ENCODE measurements around the gene FAM237B.

FAM237B gene

DNA sequence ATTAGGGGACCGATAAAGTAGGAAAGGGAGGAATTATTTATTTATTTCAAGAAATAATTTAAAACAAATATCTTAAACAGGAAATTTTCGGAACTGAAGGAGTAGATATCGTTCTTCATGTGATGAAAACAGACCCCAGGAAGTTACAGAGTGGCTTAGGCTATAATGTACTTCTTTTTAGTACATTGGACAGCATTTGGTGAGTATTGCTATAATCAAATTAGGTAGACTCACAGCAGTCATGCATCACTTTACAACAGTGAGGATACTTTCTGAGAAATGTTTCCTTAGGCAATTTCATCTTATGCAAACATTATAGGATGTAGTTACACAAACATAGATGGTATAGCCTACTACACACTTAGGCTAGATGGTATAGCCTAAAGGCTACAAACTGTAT, 33.0 kb downstream of the FAM237B start:
- TF ChIP-seq ZFX (IDR thresholded peaks at IDR 0.05): no peak
- TF ChIP-seq, protein P1, sequence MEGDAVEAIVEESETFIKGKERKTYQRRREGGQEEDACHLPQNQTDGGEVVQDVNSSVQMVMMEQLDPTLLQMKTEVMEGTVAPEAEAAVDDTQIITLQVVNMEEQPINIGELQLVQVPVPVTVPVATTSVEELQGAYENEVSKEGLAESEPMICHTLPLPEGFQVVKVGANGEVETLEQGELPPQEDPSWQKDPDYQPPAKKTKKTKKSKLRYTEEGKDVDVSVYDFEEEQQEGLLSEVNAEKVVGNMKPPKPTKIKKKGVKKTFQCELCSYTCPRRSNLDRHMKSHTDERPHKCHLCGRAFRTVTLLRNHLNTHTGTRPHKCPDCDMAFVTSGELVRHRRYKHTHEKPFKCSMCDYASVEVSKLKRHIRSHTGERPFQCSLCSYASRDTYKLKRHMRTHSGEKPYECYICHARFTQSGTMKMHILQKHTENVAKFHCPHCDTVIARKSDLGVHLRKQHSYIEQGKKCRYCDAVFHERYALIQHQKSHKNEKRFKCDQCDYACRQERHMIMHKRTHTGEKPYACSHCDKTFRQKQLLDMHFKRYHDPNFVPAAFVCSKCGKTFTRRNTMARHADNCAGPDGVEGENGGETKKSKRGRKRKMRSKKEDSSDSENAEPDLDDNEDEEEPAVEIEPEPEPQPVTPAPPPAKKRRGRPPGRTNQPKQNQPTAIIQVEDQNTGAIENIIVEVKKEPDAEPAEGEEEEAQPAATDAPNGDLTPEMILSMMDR (conservative IDR thresholded peaks at IDR 0.05): no peak
- no peak overlapping the region for H3K27ac ChIP-seq

DNA sequence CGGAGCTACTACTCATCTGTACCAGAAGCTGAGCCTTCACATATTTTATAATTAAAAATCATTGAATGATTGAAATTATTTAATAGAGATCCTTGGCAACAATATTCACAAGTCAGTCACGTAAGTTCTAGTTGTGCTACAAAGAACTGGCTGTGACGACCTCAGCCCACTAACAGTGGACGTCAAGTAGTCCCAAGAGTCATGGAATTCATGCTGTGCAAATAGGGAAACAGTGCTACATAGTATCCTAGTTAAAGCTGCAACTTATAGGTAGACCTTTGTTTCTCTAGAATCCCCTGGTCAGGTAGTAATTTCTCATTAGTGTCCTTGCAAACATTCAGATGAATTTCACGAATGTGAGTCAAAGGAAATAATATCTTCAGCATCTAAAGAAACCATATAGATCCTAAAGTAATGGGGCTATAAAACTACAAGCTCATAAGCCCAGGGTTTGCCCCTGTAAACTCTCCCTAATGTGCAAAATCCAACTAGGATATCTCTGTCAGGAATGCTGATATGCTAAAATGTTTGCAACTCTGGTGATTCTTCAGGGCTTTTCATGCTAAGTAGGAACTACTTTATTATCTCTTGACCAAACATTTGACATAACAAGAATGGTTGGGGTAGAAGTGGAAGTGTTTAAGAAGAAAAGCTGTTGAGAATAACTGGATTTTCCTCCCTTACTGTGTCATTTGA, 44.9 kb downstream of the FAM237B start:
- TF ChIP-seq ZFX (IDR thresholded peaks at IDR 0.05): no peak
- TF ChIP-seq, protein P1 (conservative IDR thresholded peaks at IDR 0.05): no peak
- no peak overlapping the region for H3K27ac ChIP-seq

DNA sequence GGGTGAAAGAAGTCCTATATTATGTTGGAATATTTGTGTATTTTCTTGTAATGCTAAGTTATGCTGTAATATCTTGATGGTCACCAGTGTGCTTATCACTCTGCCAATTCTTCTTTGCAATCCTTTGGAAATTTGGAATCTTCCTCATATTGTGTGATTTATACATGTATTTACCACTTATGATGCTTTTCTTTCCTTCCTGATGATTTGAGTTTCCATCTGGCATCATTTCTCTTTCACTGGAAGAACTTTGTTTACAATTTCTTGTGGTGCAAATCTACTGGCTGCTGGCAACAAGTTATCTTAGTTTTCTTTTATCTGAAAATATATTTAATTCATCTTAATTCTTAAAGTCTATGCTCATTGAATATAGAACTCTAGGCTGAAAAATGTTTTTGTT, 46.9 kb downstream of the FAM237B start:
- H3K27ac ChIP-seq: no peak overlapping the region

DNA sequence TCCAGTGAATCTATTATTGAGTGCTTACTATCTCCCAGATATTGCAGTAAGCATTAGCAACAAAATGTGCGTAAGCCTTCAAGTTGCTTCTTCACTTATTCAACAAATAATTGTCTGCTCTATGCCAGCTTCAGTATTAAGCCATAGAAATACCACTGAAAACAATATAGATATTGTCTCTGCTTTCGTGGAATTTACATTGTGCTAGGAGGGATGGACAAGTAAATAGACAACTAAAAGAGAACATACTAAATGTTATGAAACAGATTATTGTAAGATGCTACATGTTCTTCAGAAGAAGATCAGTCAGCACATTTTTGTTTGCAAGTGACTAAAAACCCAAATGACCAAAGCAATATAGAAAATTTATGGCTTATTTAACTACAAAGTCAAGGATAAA, 48.9 kb downstream of the FAM237B start:
- no peak overlapping the region for H3K27ac ChIP-seq
- no peak for TF ChIP-seq ZFX (IDR thresholded peaks at IDR 0.05)
- TF ChIP-seq, protein P1 (conservative IDR thresholded peaks at IDR 0.05): no peak

More for the DNA sequence above, 46.9 kb downstream of the FAM237B start:
- no peak for TF ChIP-seq ZFX (IDR thresholded peaks at IDR 0.05)
- TF ChIP-seq, protein P1 (conservative IDR thresholded peaks at IDR 0.05): no peak

DNA sequence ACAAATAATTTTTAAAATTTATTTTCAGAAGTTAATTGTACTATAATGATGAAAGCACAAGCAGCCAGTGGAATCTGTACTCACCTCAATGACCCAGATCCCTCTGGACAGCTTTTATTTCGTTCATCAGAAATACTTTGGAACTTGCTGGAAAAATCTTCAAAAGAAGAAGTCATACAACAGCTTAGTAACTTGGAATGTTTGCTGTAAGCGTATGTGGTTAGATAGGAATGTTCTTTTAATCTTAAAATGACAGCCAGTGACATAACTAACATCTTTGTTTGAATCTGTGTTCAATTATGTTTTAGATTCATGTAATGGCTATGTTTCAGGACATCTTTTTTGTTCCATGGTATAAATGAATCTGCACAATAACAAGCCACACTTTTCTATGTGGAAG, 49.4 kb downstream of the FAM237B start:
- no peak for TF ChIP-seq ZFX (IDR thresholded peaks at IDR 0.05)
- TF ChIP-seq, protein P1 (conservative IDR thresholded peaks at IDR 0.05): no peak
- no peak overlapping the region for H3K27ac ChIP-seq

DNA sequence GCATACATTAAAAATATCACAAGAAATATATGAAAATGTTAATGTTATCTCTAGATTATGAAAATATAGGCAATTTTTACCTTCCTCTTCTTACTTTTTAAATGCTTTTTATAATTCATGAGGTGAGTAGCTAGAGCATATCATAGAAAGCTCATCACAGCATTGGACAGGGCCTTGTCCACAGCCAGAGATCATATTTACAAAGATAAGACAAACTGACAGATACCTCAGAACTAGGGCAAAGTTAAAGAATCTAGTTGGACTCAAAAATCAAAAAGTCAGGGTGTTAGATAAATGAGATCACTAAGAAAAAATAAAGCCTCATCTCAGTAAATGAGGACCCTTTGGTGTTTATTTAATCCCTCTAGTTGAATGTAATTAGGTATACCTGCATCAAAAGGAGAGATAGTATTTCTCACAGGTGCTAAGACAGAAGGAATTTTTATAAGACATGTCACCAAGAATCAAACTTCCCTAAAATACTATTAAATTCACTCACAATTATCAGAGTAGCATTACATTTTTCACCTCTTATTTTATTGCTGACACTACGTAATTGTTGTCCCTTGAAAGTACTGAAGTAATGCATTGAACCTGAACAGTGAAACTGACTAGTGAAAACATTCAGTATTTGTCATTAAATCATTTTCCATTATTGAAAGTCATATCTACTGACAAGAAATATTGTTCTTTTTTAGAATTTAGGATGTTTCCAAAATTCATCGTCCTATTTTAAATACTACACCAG, 50.5 kb downstream of the FAM237B start:
- TF ChIP-seq, protein P1 (conservative IDR thresholded peaks at IDR 0.05): no peak
- TF ChIP-seq ZFX (IDR thresholded peaks at IDR 0.05): no peak
- no peak overlapping the region for H3K27ac ChIP-seq

DNA sequence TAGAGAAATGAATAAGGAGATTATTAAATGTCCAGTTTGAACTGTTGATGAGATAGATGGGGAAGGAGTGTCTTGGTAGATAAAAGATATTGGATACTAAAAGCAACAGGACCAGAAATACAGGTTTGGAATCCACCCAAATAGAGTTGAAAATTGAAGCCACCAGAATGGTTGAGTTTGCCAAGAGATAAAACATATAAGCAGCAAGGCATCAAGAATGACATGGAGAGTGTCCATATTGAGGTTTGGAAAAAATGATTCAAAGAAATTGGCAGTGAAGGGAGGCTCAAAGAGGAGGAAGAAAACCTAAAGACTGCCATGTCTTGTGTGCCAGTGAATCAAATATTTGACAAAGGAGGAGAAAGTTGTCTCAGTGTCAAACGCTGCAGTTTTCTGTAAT, 51.9 kb downstream of the FAM237B start:
- TF ChIP-seq, protein P1 (conservative IDR thresholded peaks at IDR 0.05): no peak
- no peak for TF ChIP-seq ZFX (IDR thresholded peaks at IDR 0.05)
- no peak overlapping the region for H3K27ac ChIP-seq

Measured in C4-2B (cell line).